Stimulated activated naive CD4-positive, alpha-beta T cell (primary cell): ENCODE data around the gene GLOD4.
"Not testable (repeated sequence)": the region's sequence is repeated elsewhere in the genome, so short reads cannot be mapped to it uniquely, and the experiment has no call there.

Source experiments
- DNase-seq, 6 experiments: peaks; one replicate each; lab custom pipeline; 2025; lab: John Stamatoyannopoulos, UW

The GLOD4 gene

GRCh38 chr17:802481-802880 lies 20.4 kb upstream of the GLOD4 start:
- DNase-seq, result no peak

GRCh38 chr17:801660-802059 lies 19.6 kb upstream of the GLOD4 start:
- no peak for DNase-seq

- no peak for DNase-seq
Observed at GRCh38 chr17:800446-801242, 18.6 kb upstream of the GLOD4 start.

GRCh38 chr17:799261-799660 lies 17.2 kb upstream of the GLOD4 start:
- DNase-seq, result no peak

GRCh38 chr17:798246-798645 lies 16.2 kb upstream of the GLOD4 start:
- no peak for DNase-seq

GRCh38 chr17:797236-797840 lies 15.3 kb upstream of the GLOD4 start:
- DNase-seq, result no peak

- no peak for DNase-seq
Observed at GRCh38 chr17:796609-797008, 14.5 kb upstream of the GLOD4 start.

- no peak for DNase-seq
Observed at GRCh38 chr17:795721-796120, 13.6 kb upstream of the GLOD4 start.

GRCh38 chr17:795276-795675 lies 13.2 kb upstream of the GLOD4 start:
- DNase-seq, result no peak

- peak; percentile 10 to 36 (median 28) for DNase-seq
Observed at GRCh38 chr17:794876-795275, 12.8 kb upstream of the GLOD4 start.

- no peak for DNase-seq
Observed at GRCh38 chr17:792277-792676, 10.2 kb upstream of the GLOD4 start.

- DNase-seq, result no peak
Observed at GRCh38 chr17:791829-792228, 9.7 kb upstream of the GLOD4 start.

GRCh38 chr17:790874-791247 lies 8.8 kb upstream of the GLOD4 start:
- DNase-seq, result not testable (repeated sequence)

- not testable (repeated sequence) for DNase-seq
Observed at GRCh38 chr17:789931-790873, 8.1 kb upstream of the GLOD4 start.

- no peak for DNase-seq
Observed at GRCh38 chr17:789160-789840, 7.2 kb upstream of the GLOD4 start.

GRCh38 chr17:788551-788950 lies 6.5 kb upstream of the GLOD4 start:
- DNase-seq, result no peak

- DNase-seq, result no peak
Observed at GRCh38 chr17:787641-788221, 5.7 kb upstream of the GLOD4 start.

- DNase-seq, result not testable (repeated sequence)
Observed at GRCh38 chr17:785901-786300, 3.8 kb upstream of the GLOD4 start.

GRCh38 chr17:784143-784542 lies 2.1 kb upstream of the GLOD4 start:
- no peak for DNase-seq

- no peak for DNase-seq
Observed at GRCh38 chr17:778096-778495, 4.0 kb downstream of the GLOD4 start.

- no peak for DNase-seq
Observed at GRCh38 chr17:774313-774584, 7.8 kb downstream of the GLOD4 start.
